ENCODE data around the gene AARS1. TPM values are rescaled to one million over a fixed set of nuclear protein-coding genes. Genes with fewer than 3 reads are reported as not detected.
A peak's percentile ranks its signal among the peaks of the same experiment; 100 is the strongest.
"Not testable (repeated sequence)": the region's sequence is repeated elsewhere in the genome, so short reads cannot be mapped to it uniquely, and the experiment has no call there.

AARS1 gene
- total RNA-seq, result 10 to 100 TPM; 58.1 to 80.0 (median 61.9) TPM
- polyA plus RNA-seq, result 10 to 100 TPM; 19.8 to 45.8 (median 21.5) TPM

- Histone ChIP-seq H3K4me1 (peaks cover 0 to 21% (median 18%) of the 10 kb centered on the region in 4 donors), H3K36me3 (peaks cover 0 to 14% (median 0%) of the 10 kb centered on the region in 4 donors), H3K9me3 (no peaks in the 10 kb centered on the region), H3K27me3 (no peaks in the 10 kb centered on the region), H3K4me3 (peak within 1 kb of the TSS; percentile 72 to 96 (median 86)), H3K27ac (peak within 1 kb of the TSS; percentile 96 to 99 (median 98))
- intact Hi-C loops (cut with DNase I), result no loop called here
- 1 to 2% methylated on average over 53 of the region's 53 CpGs for WGBS, 2 donors
- DNase-seq, result peak; percentile 99
- TF ChIP-seq EP300 (IDR thresholded peaks at IDR 0.05), result no peak
- peak; percentile 99 for TF ChIP-seq POLR2AphosphoS5 (IDR thresholded peaks at IDR 0.05)
- TF ChIP-seq CTCF (IDR thresholded peaks at IDR 0.05), result no peak
- TF ChIP-seq POLR2A (IDR thresholded peaks at IDR 0.05), result peak; percentile 96 to 97
These were observed at the start of gene AARS1 for GRCh38 chr16:70289229-70290094. TSS of gene AARS1 (minus strand) at chr16:70289506. CDS start at chr16:70282763, 6,743 bp downstream.

DNA sequence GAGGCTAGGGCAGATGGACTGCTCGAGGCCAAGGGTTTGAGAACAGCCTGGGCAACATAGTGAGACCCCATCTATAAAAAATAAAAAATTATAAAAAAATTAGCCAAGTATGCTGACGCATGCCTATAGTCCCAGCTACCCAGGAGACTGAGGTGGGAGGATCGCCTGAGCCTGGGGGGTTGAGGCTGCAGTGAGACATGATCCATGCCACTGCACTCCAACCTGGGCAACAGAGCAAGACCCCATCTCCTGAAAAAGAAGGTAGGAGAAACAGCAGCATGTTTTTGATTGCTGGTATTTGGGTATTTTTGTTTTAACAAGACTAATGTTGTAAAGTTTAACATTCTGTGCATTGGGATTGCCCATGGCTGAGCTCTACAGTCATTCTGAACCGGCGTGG, 48.5 kb upstream of the AARS1 start:
- H3K9me3 ChIP-seq, result no peaks in the 10 kb centered on the region
- intact Hi-C loops (cut with DNase I), result no loop called here
- H3K36me3 ChIP-seq, result peaks cover 10 to 34% (median 13%) of the 10 kb centered on the region in 4 donors
- no peak overlapping the region for H3K4me3 ChIP-seq
- DNase-seq, result no peak
- TF ChIP-seq CTCF (IDR thresholded peaks at IDR 0.05), result no peak
- no peak for TF ChIP-seq EP300 (IDR thresholded peaks at IDR 0.05)
- no peak for TF ChIP-seq POLR2AphosphoS5 (IDR thresholded peaks at IDR 0.05)
- no peak for TF ChIP-seq POLR2A (IDR thresholded peaks at IDR 0.05)
- H3K27ac ChIP-seq, result no peak overlapping the region
- WGBS, 2 donors, result 97 to 98% methylated on average over 5 of the region's 5 CpGs
- H3K27me3 ChIP-seq, result no peaks in the 10 kb centered on the region
- no peaks in the 10 kb centered on the region for H3K4me1 ChIP-seq

DNA sequence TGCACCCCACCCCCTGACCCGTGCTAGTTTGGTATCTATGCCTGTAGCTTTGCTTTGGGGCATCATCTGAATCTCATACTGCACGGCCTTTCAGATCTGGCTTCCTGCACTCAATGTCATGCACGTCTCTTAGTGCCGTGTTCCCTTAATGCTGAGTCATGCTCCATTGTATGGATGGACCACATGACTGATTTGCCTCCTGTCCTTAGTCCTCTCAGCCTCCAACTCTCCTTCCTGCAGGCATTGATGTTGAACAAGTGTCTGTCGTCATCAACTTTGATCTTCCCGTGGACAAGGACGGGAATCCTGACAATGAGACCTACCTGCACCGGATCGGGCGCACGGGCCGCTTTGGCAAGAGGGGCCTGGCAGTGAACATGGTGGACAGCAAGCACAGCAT, 43.4 kb upstream of the AARS1 start:
- WGBS, 2 donors, result 85 to 88% methylated on average over 5 to 6 of the region's 12 CpGs
- H3K27ac ChIP-seq; H3K4me3 ChIP-seq; intact Hi-C loops (cut with DNase I); DNase-seq; H3K27me3 ChIP-seq; H3K4me1 ChIP-seq; H3K9me3 ChIP-seq: not testable (repeated sequence)
- H3K36me3 ChIP-seq, result peaks cover 18 to 80% (median 26%) of the 10 kb centered on the region in 4 donors

DNA sequence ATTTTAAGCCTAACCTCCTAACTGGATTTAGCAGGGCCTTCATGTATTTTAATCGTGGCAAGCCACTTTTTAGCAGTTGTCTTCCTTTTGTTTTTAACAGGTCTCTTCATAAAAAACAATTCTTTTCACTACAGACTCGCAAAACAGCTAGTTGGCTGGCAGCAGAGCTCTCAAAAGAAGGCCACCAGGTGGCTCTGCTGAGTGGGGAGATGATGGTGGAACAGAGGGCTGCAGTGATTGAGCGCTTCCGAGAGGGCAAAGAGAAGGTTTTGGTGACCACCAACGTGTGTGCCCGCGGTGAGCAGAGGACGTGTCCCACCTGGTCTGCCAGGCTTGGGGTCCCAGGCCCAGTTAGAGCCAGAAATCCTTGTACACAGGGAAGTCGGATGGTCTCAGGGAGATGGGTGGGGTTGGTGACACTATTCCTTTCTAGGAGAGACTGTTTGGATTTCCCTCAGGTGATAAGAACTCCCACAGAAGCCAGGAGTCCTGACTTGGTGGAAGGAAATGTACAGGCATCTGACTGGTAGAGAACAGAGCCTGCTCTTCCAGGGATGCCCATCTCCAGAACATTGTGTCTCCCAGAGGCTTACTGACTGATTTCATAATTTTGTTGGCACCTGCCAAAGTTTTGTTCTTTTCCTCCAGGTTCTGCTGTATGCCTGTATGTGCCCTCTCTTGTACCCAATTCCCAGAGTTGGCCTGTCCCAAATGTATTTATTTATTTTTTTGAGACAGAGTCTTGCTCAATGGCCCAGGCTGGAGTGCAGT, 42.5 kb upstream of the AARS1 start:
- peak overlapping the region in 1 of 4 donors; percentile 2 for H3K27ac ChIP-seq
- DNase-seq, result no peak
- peaks cover 19 to 88% (median 26%) of the 10 kb centered on the region in 4 donors for H3K36me3 ChIP-seq
- no peak overlapping the region for H3K4me3 ChIP-seq
- H3K27me3 ChIP-seq, result no peaks in the 10 kb centered on the region
- no peak for TF ChIP-seq POLR2A (IDR thresholded peaks at IDR 0.05)
- no peak for TF ChIP-seq POLR2AphosphoS5 (IDR thresholded peaks at IDR 0.05)
- TF ChIP-seq CTCF (IDR thresholded peaks at IDR 0.05), result peak in 3 of 4 experiments; percentile 25 to 39 (median 37)
- 65 to 79% methylated on average over 9 of the region's 9 CpGs for WGBS, 2 donors
- H3K4me1 ChIP-seq, result no peaks in the 10 kb centered on the region
- intact Hi-C loops (cut with DNase I), result no loop called here
- H3K9me3 ChIP-seq, result no peaks in the 10 kb centered on the region

DNA sequence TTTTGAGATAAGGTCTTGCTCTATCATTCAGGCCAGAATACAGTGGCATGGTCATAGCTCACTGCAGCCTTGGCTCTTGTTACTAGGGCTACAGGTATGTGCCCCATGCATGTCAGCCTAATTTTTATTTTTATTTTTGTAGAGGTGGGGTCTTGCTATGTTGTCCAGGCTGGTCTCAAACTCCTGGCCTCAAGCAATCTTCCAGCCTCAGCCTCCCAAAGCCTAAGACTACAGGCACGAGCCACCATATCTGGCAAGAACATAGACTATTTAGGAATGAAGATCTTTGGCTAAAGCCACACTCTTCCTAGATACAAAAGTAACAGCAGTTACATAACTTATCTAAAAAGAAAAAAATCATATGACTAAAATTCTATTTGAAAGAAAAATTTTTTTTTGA, 41.8 kb upstream of the AARS1 start:
- no peak overlapping the region for H3K27ac ChIP-seq
- H3K4me3 ChIP-seq, result no peak overlapping the region
- no peaks in the 10 kb centered on the region for H3K9me3 ChIP-seq
- no peaks in the 10 kb centered on the region for H3K4me1 ChIP-seq
- peaks cover 23 to 88% (median 30%) of the 10 kb centered on the region in 4 donors for H3K36me3 ChIP-seq
- WGBS, 2 donors, result 96 to 97% methylated on average over 1 of the region's 1 CpG
- DNase-seq, result no peak
- intact Hi-C loops (cut with DNase I), result no loop called here
- TF ChIP-seq POLR2A (IDR thresholded peaks at IDR 0.05) (no peak), POLR2AphosphoS5 (IDR thresholded peaks at IDR 0.05) (no peak), CTCF (IDR thresholded peaks at IDR 0.05) (no peak), EP300 (IDR thresholded peaks at IDR 0.05) (no peak)
- no peaks in the 10 kb centered on the region for H3K27me3 ChIP-seq

Data from sigmoid colon (tissue), 7 donors.